ENCODE data around the gene OXNAD1.

OXNAD1 gene

GRCh38 chr3:16301507-16301906 is 36.5 kb downstream of the OXNAD1 start:
- DNase-seq (ENCODE audit: insufficient read length, low spot score): no peak
- no peak for TF ChIP-seq CTCF (IDR thresholded peaks at IDR 0.05; ENCODE audit: insufficient read depth, missing control alignments)
- no peak for FAIRE-seq

- no peak for FAIRE-seq
- TF ChIP-seq CTCF (IDR thresholded peaks at IDR 0.05; ENCODE audit: insufficient read depth, missing control alignments): no peak
- DNase-seq (ENCODE audit: insufficient read length, low spot score): no peak
These were observed 37.1 kb downstream of the OXNAD1 start for GRCh38 chr3:16302082-16302631.

- FAIRE-seq: no peak
- DNase-seq (ENCODE audit: insufficient read length, low spot score): no peak
- no peak for TF ChIP-seq CTCF (IDR thresholded peaks at IDR 0.05; ENCODE audit: insufficient read depth, missing control alignments)
These were observed 38.1 kb downstream of the OXNAD1 start for GRCh38 chr3:16303037-16303575.

- DNase-seq (ENCODE audit: insufficient read length, low spot score) (no peak), FAIRE-seq (no peak)
- TF ChIP-seq CTCF (IDR thresholded peaks at IDR 0.05; ENCODE audit: insufficient read depth, missing control alignments): no peak
These were observed 39.3 kb downstream of the OXNAD1 start for GRCh38 chr3:16304061-16305010.

- DNase-seq (ENCODE audit: insufficient read length, low spot score) (no peak), FAIRE-seq (no peak)
- TF ChIP-seq CTCF (IDR thresholded peaks at IDR 0.05; ENCODE audit: insufficient read depth, missing control alignments): no peak
These were observed 40.1 kb downstream of the OXNAD1 start for GRCh38 chr3:16305111-16305541.

GRCh38 chr3:16307832-16308531 is 43.0 kb downstream of the OXNAD1 start:
- FAIRE-seq: no peak
- no peak for DNase-seq (ENCODE audit: insufficient read length, low spot score)
- TF ChIP-seq CTCF (IDR thresholded peaks at IDR 0.05; ENCODE audit: insufficient read depth, missing control alignments): no peak
